Lung (tissue), 12 donors: Measurements from ENCODE around the gene LSAMP. TPM values are rescaled to one million over a fixed set of nuclear protein-coding genes. Genes with fewer than 3 reads are reported as not detected.

Experiments used
- ATAC-seq: fragments of 200-7000 bp; cut with Tn5 transposase; one replicate; pipeline ENCODE4 v1.9.1; 2020; ENCODE audit warnings: moderate number of reproducible peaks; ENCODE audit not compliant: insufficient read depth, low FRiP score
- DNase-seq, 3 donors: peaks; one replicate each; pipeline ENCODE4 v3.0.0-alpha.2; 2013 to 2017
- H3K27ac ChIP-seq, 2 donors: one replicate each; pipeline ENCODE4 v1.5.1; 2013; ENCODE audit warnings: mild to moderate bottlenecking in 2 of 2, moderate library complexity in 2 of 2, control low read depth in 1 of 2, inconsistent platforms in 1 of 2, low read depth in 1 of 2, low read length in 1 of 2
- H3K27me3 ChIP-seq, 3 donors: one replicate each; pipeline ENCODE4 v1.5.1; 2013; ENCODE audit warnings: low read length in 2 of 3; ENCODE audit not compliant: control insufficient read depth in 3 of 3, insufficient read depth in 3 of 3
- H3K36me3 ChIP-seq, 4 donors: one replicate each; pipeline ENCODE4 v1.5.1; 2013; ENCODE audit warnings: low read length in 4 of 4, mild to moderate bottlenecking in 1 of 4, moderate library complexity in 1 of 4; ENCODE audit not compliant: control insufficient read depth in 4 of 4, insufficient read depth in 4 of 4
- H3K4me1 ChIP-seq, 5 donors: one replicate each; pipeline ENCODE4 v1.5.1; 2013; ENCODE audit warnings: low read length in 5 of 5, mild to moderate bottlenecking in 2 of 5, moderate library complexity in 1 of 5; ENCODE audit not compliant: control insufficient read depth in 5 of 5, insufficient read depth in 5 of 5
- H3K4me3 ChIP-seq: one replicate; pipeline ENCODE4 v1.5.1; 2013; ENCODE audit warnings: mild to moderate bottlenecking, control low read depth, moderate library complexity
- H3K9ac ChIP-seq, 2 donors: one replicate each; pipeline ENCODE4 v1.5.1; 2013; ENCODE audit warnings: low read length in 2 of 2, control low read depth in 1 of 2; ENCODE audit not compliant: insufficient read depth in 1 of 2
- H3K9me3 ChIP-seq, 4 donors: one replicate each; pipeline ENCODE4 v1.5.1; 2013; ENCODE audit warnings: low read length in 3 of 4, mild to moderate bottlenecking in 1 of 4, moderate library complexity in 1 of 4; ENCODE audit not compliant: control insufficient read depth in 4 of 4, insufficient read depth in 3 of 4
- CTCF ChIP-seq: IDR thresholded peaks from 2 replicates; pipeline ENCODE4 v1.5.1; 2012; ENCODE audit warnings: mild to moderate bottlenecking; ENCODE audit errors: control extremely low read depth, extremely low read depth
- WGBS, 2 donors: extraction: QIAGEN DNeasy Blood & Tissue Kit; methylation state at CpG; one replicate each; pipeline ENCODE4 v1.1.7; 2013; 5-methylcytosine and 5-hydroxymethylcytosine counted together
- polyA plus RNA-seq, 2 donors: library from polyadenylated mRNA; stranded (reverse); fragments of 200-250 nt; gene quantifications; one replicate each; pipeline ENCODE4 v1.2.1, GENCODE V29; 2013
- total RNA-seq, 2 donors: library from RNA; depleted of rRNA in 1 of 2; stranded (reverse); fragments of >200 nt in 1 of 2; gene quantifications; one replicate each; pipeline ENCODE4 v1.2.1, GENCODE V29; 2014 to 2021
- donor health status: control.
- donor health status: control.
- donor health status: Bipolar disorder and iron deficiency.
- donor health status: healthy.
- donor health status: DM: yes; HTN: yes; CAD: no.

Gene LSAMP
- total and polyA plus RNA-seq, 4 donors, result 1.6 to 21.9 (median 9.5) TPM

- no peak for TF ChIP-seq CTCF
- 87 to 92% methylated on average over 1 of the region's 1 CpG for WGBS, 2 donors
- no peak overlapping the region for H3K9ac ChIP-seq
- H3K27me3 ChIP-seq, result no peaks in the 10 kb centered on the region
- no peak overlapping the region for H3K27ac ChIP-seq
- no peaks in the 10 kb centered on the region for H3K36me3 ChIP-seq
- H3K4me3 ChIP-seq, result no peak overlapping the region
- no peak for ATAC-seq
- no peak for DNase-seq
- no peaks in the 10 kb centered on the region for H3K9me3 ChIP-seq
- peaks cover 0 to 3% (median 0%) of the 10 kb centered on the region in 5 donors for H3K4me1 ChIP-seq
These were observed 528.4 kb downstream of the LSAMP start for GRCh38 chr3:115916866-115917265.

- Histone ChIP-seq H3K27me3 (no peaks in the 10 kb centered on the region), H3K27ac (no peak overlapping the region), H3K4me1 (peaks cover 0 to 3% (median 0%) of the 10 kb centered on the region in 5 donors), H3K36me3 (no peaks in the 10 kb centered on the region), H3K9ac (no peak overlapping the region), H3K4me3 (no peak overlapping the region), H3K9me3 (no peaks in the 10 kb centered on the region)
- TF ChIP-seq CTCF, result no peak
- DNase-seq (no peak), ATAC-seq (no peak)
- whole genome bisulfite sequencing, 2 donors, result 73% methylated on average over 1 of the region's 1 CpG
These were observed 530.2 kb downstream of the LSAMP start for GRCh38 chr3:115915061-115915460.

- ATAC-seq (no peak), DNase-seq (no peak)
- H3K9me3 ChIP-seq, result no peaks in the 10 kb centered on the region
- no peaks in the 10 kb centered on the region for H3K36me3 ChIP-seq
- no peak overlapping the region for H3K4me3 ChIP-seq
- no peak for TF ChIP-seq CTCF
- H3K27me3 ChIP-seq, result no peaks in the 10 kb centered on the region
- H3K9ac ChIP-seq, result no peak overlapping the region
- H3K27ac ChIP-seq, result no peak overlapping the region
- WGBS, 2 donors, result 79 to 87% methylated on average over 4 of the region's 4 CpGs
- H3K4me1 ChIP-seq, result no peaks in the 10 kb centered on the region
These were observed 532.1 kb downstream of the LSAMP start for GRCh38 chr3:115913069-115913686.

- H3K9ac ChIP-seq, result no peak overlapping the region
- no peaks in the 10 kb centered on the region for H3K4me1 ChIP-seq
- WGBS, 2 donors, result 57 to 68% methylated on average over 2 of the region's 2 CpGs
- H3K27ac ChIP-seq, result no peak overlapping the region
- H3K27me3 ChIP-seq, result no peaks in the 10 kb centered on the region
- no peak overlapping the region for H3K4me3 ChIP-seq
- H3K36me3 ChIP-seq, result no peaks in the 10 kb centered on the region
- ATAC-seq (no peak), DNase-seq (peak; percentile 46 to 68 (median 52))
- H3K9me3 ChIP-seq, result no peaks in the 10 kb centered on the region
- TF ChIP-seq CTCF, result no peak
These were observed 532.9 kb downstream of the LSAMP start for GRCh38 chr3:115912372-115912771.
